ENCODE results near the gene ILKAP.

ILKAP gene, protein sequence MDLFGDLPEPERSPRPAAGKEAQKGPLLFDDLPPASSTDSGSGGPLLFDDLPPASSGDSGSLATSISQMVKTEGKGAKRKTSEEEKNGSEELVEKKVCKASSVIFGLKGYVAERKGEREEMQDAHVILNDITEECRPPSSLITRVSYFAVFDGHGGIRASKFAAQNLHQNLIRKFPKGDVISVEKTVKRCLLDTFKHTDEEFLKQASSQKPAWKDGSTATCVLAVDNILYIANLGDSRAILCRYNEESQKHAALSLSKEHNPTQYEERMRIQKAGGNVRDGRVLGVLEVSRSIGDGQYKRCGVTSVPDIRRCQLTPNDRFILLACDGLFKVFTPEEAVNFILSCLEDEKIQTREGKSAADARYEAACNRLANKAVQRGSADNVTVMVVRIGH

DNA sequence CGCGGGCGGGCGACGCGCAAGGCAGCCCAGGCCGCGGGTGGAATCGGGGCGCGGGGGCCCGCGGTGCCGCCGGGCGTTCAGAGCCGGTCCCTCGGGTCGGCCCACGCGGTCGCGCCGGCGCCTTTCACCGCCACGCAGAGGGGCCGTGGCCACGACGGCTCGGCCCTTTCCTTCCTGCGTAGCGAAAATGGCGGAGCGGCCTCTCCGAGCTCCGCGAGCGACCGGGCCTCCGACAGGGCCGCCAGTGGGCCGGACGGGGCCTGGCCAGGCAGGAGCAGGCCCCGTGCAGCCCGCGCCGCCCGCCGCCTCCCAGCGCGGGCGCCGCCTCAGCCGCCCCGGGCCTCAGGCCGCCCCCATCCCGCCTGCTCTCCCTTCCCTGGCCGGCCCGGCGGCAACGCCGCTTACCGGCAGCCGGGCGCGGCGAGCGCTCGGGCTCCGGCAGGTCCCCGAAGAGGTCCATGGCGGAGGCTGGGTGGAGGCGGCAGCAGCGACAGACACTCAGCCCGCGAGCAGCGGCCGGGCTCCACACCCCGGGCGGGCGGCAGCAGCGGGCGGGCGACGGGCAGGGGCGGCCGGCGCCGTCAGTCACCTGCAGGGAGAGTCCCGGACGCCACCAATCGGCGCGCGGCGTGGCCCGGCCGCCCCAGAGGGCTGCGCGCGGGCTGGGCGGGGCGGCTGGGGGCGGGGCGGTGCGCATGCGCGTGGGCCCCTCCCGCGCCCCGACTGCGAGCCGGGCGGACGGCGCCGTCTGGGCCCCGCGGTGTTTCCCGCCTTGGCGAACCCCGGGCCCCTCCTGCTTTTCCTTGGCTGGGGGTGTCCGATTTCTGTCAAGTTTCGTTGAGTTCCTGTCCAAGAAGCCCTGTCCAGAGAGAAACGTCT, at the start of gene ILKAP:
ILKAP (minus strand) TSS at position 602 of the 879 bp plus-strand sequence; CDS start at position 460, 142 bp downstream.
- DNase-seq: peak; percentile 81 to 85

DNA sequence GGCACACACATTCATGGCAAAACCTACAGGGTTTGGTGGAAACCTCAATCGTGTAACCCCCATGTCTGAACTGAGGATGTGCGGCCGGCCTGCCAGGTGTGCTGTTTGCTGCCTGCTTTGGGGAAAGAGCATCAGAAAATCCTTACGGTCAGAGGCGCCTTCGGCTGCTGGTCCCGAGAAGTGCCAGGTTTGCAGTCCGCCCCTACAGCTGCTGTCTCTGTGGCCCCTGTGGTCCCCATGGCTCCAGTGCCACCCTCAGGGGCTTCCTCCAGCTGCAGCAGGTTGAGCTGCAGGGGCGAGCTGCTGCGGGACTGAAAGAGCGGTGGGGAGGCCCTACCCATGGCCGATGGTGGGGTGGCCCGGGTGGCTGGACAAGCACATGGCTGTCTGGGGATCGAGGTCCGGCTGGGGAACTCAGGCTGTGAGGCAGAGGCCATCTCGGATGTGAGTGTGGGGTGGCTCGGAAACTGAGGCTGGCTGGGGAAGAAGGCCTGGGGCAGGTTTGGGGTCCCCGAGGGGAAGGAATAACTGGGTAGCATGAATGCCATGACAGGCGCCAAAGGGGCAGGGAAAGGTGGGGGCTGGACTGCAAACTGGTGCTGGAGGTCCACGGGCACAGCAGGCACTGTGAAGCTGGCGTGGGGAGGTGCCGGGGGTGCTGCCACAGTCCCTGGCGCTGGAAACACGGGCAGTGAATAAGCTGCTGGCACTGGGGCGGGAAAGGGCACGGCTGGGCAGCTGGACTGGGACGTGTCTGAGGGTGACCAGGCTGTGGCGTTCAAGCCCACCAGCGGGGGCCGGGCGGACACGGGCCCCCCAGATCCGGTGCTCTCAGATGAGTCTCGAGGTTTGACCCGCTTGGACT, 49.5 kb upstream of the ILKAP start:
- no peak for DNase-seq

DNA sequence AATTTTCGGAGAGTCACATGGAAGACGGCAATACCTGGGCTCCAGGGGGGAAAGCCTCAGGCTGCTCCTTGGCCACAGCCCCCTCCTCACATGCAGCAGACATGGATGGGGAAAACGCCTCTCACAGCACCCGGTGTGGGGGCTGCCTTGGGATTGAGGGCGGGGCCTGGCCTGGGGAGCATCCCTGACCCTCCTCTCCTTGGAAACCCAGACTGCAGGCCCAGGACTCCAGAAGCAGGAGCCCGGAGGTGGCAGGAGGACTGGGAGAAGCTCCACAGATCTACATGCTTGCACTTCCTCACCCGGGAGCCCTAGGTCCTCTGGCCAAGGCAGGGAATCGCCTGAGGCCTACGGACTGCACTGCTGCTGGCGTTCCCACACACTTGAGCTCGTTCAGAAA, 48.5 kb upstream of the ILKAP start:
- DNase-seq: no peak

DNA sequence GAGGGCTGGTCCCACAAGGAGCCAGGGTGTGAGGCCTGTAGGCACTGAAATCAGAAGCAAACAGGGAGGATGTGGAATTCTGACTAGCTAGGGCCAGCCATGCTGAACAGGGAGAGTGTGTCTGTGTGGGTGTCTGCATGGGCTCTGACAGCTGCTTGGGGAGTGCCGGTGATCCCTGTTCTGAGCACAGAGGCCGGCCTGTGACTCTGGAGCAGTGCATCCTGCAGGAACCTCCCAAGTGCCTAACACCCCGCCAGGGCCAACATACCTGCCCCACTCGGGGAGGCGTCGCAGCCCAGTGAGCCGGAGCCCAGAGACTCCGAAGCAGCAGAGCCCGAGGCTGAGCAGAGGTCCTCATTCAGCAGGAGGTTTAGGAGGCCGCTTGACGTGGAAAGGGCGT, 47.8 kb upstream of the ILKAP start:
- DNase-seq: no peak

DNA sequence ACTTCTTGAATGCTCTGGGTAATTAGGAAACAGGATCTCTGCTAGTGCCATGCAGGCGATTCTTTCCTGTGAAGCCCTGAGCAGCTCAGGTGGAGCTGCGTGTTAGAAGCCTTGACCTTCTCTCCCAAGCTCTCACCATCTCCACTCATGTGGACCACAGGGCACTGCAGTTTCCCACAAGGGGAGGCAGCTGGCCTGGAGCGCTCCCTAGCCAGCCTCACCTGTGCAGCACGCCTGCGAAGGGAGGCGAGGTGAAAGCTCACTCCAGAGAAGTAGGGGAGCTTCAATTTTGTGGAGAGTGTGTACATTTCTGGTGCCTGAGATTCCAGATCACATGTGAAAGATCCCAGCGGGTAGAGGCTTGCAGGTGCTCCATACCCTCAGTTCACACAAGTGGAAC, 47.4 kb upstream of the ILKAP start:
- DNase-seq: no peak

DNA sequence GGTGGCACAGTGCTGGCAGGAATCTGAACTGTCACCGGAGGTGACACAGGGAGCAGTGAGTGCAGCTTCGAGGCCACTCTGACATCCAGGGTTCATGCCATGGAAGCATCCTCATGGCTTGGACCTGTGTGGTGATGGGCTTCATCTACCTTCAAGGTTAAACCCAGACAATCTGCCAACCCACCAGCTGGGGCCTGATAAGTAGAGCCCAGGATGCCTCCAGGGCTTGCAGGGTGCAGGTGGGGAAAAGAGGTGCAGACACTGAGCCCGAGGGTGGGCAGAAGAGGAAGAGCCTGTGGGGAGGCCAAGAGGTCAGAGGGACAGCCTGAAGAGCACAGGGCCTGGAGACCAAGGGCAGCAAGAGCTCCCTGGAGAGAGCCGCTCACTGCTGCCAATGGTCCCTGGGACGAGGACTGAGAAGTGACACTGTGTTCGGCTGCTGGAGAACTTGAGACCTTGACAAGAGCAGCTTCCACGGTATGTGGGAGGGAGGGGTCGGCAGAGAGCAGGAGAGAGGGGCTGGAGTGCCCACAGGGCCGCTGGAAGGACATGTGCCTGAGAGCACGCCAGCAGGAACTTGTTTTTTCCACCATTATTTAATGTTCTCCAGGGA, 44.5 kb upstream of the ILKAP start:
- DNase-seq: no peak

DNA sequence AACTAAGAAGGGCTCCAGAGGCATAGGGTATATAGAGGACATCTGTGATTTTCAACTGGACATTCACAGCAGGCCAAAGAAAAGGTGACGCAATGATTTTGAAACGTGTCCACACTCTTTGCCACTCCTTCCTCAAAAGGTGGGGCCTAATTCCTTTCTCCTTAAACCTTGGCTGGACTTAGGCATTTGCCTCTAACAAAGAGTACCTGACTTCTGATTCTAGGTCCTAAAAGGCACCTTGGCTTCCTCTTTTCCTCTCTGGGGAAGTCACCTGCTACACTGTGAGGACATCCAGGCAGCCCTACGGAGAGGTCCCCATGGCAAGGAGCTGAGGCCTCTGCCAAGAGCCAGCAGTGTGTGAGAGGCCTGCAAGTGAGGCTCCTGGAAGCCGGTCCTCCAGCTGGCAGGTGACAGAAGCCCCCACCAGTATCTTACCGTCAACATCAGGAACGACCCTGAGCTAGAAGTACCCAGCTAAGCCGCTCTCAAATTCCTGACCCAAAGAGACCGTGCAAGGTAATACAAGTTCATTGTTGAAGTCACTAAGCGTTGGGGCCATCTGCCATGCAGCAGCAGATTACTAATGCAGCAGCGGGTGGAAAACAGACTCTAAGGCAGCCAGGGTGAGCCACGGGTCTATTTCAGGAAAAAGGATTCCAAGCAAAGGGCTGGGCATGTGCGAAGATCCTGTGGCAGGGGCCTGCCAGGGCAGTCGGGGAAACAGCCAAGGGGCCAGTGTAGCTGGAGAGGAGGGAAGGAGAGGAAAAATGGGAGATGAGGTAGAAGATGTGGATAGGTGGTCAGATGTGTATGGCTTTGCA, 43.7 kb upstream of the ILKAP start:
- DNase-seq: no peak

DNA sequence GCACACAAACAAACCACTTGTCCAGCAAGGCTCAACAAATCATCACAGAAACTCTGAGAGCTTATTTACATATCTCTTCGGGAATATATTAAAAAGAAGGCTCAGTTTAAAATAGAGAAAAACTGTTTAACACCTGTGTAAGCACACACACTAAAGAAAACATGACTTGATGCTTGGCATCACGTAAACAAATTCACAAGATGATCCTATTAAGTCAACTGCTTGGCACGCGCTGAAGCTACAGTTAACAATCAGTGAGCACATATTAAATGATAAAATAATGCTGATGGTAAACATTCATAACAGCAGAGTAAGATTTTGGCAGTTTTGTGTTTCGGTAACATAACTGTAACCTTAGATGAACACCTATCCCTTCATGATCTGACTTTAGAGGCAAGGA, 40.7 kb upstream of the ILKAP start:
- DNase-seq: no peak

DNA sequence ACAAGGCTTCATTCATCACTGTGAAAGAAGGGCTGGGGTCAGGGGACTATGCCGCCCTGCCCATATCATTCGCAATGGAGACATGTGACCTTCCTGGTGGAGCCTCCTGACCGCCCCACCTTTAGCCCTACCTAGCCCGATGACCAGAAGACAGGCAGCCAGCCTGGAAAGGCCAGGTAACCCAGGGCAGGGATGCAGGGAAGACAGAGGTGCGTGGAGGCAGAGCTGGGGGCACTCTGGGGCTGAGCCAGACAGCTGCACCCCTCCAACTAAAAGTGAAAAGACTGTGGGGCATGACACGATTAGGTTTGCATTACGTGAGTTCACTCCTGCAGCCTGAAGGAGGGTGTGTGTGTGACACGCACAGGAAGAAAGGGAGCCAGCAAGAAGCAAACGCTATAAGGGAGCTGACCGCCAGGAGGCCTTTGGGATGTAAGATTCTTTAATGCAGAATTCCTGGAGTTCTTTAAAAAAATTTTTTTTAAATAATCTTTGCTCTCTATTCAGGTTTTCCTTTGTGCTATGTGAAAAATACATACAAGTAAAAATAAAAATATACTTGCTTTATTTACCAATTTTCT, 40.1 kb upstream of the ILKAP start:
- no peak for DNase-seq

DNA sequence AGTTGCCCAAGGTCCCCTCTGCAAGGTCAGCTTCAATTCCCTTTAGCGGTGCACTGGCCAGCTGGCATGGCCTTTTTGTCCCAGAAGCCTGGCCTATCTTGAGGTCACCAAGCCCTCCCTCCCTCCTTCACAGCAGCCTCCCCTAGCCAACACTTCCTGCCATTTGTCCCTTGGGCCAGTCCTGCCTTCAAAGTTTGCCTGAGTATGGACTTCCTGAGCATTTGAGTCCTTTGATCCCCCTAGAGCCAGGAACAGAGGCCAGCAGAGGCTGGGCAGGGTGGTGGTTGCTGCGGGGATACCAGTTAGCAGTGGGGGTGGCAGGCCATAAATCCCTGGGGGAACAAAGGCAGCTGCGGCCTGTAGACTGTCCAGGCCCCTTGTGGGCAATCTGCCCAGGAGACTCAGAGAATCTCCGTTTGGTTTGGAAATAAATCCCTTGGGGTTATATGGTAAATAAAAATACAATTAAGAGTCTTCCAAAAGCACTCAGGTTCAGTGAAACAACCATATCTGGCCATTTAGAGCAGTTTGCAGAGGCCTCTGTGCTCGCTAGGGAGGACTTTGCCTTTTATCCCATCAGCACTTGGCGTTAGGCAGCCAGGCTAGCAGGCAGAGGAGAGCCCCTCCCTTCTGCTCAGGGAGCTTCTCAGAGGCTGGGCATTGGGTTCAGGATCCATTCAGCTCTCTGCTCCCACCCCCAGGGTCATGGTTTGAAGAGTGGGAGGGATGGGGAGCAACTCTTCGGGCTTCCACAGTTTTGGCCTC, 39.4 kb upstream of the ILKAP start:
- no peak for DNase-seq

DNA sequence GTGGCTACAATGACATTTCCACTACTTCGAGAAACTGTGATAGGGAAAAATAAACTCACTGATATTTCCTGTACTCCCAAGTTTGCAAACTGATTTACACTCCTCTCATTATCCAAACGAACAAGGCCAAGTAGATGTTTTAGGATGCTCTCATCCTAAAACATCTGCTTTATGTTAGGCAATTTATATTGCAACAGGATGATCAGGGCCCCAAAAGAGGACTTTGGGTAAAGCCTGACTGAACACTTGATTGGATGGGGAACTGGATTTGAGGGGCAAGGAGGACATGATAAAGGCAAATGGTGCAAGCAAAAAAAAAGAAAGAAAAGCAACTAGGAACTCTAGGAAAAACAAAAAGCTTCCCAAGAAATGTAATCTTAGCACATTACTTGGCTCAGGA, 38.5 kb upstream of the ILKAP start:
- DNase-seq: no peak

DNA sequence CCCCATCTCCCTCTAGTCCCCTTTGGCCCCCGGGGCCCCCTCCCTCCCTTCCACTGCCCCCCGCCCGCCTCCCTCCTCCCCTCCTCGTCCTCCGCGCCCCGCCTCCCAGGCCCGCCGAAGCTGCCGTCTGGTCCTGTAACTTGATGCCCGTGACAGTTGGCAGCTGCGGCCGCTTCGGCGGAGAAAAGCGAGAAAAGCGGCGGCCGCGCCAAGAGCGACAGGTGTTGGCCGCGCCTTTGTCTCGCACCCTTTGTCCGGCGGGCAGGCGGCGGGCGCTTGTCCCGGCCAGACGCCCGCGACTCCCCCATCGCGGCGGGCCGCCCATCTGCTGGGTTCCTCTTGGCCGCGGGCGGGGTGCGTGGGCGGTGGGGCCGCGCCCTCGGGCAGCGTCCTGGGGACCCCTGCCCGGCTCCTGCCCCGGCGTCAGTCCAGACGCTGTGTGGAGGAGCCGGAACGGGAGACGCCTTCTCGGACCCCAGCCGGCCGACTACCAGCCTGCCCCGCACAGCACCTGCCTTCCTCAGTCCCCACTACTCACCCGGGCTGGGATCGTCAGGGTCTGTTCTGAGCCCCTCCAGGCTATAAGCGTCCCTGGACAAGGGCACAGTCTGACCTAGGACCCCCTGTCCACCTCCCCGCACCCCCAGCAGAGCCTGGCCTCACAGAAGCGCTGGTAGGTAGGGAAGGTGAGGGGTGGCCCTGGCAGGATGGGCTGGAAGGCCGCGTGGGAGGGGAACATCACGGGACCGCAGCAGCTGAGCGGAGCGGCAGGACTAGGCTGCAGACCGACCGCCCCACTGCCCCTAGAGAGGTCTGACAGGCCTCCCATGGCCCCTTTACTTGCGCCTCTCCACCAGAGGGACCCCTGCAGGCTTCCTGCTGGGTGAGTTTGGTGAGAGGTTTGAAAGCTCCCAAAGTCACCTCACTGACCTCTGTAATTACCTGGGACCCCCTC, 37.5 kb upstream of the ILKAP start:
- DNase-seq: no peak

DNA sequence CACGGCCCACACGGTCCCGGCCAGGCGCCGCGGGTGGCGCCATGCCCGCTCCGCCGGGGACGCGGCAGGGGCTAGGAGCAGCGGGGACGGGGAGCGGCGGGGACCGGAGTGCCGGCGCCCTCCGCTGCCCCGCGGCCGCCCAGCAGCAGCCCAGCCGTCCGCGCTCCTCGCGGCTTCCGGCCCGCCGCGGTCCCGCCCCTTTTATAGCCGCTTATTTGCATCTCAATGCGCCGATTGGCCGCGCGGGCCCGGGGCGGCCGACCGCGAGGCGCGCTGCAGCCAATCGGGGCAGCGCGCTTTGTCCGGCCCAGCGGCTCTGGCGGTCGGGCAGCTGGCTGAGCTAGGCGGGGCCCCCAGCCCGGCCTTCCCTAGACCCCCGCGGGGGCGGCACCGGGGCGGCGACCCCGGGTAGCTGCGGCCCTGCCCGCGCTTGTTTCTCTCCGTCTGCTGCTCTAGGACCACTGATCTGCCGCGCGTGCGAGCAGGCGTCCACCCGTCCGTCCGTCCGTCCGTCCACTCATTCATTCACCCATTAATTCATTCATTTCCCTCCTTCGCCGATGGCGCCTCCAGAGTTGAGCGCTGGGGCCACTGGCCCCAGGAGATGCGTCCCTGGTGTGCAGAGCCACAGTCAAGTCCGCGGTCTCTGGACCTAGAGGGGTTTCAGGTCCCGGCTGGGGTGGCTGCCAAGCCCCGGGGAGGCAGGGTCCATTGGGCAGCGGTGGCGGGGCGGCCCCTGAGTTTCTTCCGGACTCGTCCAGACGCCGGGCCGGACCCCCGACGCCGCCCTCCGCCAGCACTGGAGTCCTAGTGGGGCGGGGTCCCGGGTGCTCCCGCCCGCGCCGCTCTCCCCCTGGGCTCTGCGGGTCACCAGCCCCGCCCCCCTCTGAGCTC, 36.6 kb upstream of the ILKAP start, which contains the start of gene HES6:
HES6 (minus strand) TSS at position 176 of the 894 bp plus-strand sequence; CDS start at position 43, 133 bp downstream.
- DNase-seq: peak; percentile 46 to 50

DNA sequence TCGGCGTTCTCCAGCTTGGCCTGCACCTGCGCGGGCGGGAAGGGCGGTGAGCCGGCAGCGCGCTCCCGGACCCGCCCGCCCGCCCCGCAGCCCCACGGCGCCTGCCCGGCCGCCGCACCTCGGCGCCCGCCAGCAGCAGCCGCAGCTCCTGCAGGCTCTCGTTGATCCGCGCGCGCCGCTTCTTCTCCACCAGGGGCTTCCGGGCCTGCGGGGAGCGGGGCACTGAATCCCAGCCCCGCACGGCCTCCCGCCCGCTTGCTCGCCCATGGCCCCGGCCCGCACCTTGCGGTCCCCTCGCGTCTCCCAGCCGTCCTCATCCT, 36.0 kb upstream of the ILKAP start:
- DNase-seq: no peak

DNA sequence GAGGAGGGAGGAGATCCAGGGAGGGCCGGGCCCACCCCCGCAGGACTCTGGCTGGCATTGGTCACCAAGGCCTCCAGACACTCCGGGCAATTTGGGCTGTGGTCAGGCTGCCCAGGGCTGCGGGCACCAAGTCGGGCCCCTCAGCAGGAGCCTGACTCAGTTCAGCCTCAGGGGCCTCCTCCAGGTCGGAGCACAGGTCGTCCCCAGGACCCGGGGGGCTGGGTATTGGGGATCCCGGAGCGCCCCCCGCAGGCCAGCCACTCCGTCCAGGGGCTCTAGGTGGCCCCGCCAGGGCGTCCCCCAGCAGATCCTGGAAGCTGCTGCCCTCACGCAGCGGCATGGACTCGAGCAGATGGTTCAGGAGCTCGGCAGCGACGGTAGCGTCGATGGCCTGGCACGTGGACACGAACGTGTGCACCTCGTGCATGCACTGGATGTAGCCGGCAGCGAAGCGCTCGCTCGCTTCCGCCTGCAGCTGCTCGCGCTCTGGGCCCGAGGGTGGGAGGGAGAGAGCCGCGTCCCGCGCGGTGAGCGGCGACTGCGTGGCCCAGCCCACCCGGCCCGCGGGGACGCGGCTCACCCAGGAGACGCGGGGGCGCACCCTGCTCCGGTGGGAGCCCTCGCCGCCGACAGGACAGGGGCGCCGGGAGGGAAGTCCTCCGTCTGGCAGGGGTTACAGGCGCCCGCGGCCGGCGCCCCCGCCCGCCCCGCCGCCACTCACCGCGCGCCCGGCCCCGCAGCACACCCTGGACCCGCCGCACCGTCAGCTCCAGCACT, 35.5 kb upstream of the ILKAP start:
- peak in 1 of 2 experiments; percentile 16 for DNase-seq

DNA sequence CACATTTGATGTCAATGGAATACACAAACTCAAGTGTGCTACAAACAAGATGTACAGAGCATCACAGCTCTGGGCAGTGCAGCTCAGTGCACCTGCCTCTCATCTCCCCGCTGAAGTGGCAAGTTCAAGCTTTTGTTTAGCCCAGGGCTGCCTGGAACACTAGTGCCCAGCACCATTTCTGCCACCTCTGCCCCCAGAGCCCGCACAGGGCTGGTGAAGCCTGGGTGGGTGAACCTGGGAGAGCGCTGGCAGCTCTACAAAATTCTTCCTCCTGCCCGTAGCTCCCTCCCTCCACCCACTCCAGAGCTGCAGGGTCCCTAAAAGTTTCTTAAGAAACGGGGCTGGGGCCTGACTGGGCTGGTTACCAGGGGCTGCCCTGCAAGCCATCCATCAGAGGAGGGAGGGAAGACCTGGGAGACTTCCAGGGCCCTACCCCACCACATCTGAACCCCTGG, 34.8 kb upstream of the ILKAP start:
- DNase-seq: no peak

DNA sequence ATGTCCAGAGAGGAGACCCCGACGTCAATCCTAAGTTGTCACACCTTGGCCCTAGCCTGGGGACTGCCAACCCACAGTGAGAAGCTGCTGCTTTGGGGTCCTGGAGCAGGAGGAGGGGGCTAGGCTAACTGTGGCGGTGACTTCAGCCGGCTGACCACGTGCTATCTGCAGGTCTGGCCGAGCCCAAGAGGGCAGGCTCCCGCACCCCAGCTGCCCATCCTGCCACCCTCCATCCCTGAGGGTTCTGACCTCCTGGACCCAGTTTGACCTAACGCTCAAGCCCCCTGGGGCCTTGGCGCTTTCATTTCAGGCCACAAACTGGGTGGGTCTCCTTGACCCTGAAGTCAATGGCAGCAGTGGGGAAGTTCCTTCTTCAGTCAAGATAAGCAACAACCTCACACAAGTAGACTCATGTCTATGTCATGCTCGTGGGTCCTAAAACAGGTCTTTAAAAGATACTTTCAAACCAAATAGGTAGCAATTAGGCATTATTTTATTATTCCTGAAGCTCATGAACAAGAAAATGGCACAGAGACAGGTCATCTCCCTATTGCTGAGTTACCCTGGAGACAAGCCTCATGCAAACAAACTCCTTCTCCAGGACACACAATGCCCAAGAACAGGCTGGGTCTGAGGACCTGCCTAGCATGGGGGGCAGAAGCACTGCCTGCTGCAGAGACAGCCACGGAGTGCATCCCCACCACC, 34.1 kb upstream of the ILKAP start:
- DNase-seq: no peak

Measured in activated CD4-positive, alpha-beta T cell treated with anti-CD3 and anti-CD28 coated beads, Interleukin-2, amount 50 U/mL, for 4 hours (primary cell).